Endothelial cell of umbilical vein (primary cell): Measurements from ENCODE around the gene NBR1.

Experiments used
- EZH2 ChIP-seq: IDR thresholded peaks from 2 replicates; pipeline ENCODE4 v1.6.1; 2012; ENCODE audit warnings: borderline replicate concordance, low read depth, mild to moderate bottlenecking, moderate library complexity, low read length, inconsistent platforms; ENCODE audit not compliant: severe bottlenecking
- FOS ChIP-seq: IDR thresholded peaks from 2 replicates; pipeline ENCODE4 v1.6.1; 2011; ENCODE audit warnings: mild to moderate bottlenecking, low read length, moderate library complexity, borderline replicate concordance; ENCODE audit not compliant: insufficient read depth
- POLR2A ChIP-seq: IDR thresholded peaks from 2 replicates; pipeline ENCODE4 v1.6.1; 2012; ENCODE audit warnings: low read depth, mild to moderate bottlenecking, control low read depth, low read length
- TF ChIP-seq, protein P1 (sequence below), 2 donors: IDR thresholded peaks; 1 replicate in 1 of 2; 2 replicates in 1 of 2; pipeline ENCODE4 v1.5.1; 2011; ENCODE audit warnings: low read length in 2 of 2, mild to moderate bottlenecking in 2 of 2, moderate library complexity in 2 of 2, control low read depth in 1 of 2, inconsistent platforms in 1 of 2, low read depth in 1 of 2; ENCODE audit not compliant: insufficient read depth in 1 of 2; ENCODE audit errors: extremely low read depth in 1 of 2

DNA sequence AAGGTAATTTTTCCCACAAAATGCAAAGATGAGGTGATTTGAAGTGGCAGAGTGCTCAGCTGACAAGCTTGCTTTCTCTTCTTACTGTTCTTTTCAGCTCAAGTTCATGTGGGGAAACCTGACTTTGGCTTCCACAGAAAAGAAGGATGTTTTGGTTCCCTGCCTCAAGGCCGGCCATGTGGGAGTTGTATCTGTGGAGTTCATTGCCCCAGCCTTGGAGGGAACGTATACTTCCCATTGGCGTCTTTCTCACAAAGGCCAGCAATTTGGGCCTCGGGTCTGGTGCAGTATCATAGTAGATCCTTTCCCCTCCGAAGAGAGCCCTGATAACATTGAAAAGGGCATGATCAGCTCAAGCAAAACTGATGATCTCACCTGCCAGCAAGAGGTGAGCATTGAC is 22.2 kb downstream of the NBR1 start:
- TF ChIP-seq EZH2 (no peak), FOS (no peak), POLR2A (no peak)
- TF ChIP-seq, protein P1, sequence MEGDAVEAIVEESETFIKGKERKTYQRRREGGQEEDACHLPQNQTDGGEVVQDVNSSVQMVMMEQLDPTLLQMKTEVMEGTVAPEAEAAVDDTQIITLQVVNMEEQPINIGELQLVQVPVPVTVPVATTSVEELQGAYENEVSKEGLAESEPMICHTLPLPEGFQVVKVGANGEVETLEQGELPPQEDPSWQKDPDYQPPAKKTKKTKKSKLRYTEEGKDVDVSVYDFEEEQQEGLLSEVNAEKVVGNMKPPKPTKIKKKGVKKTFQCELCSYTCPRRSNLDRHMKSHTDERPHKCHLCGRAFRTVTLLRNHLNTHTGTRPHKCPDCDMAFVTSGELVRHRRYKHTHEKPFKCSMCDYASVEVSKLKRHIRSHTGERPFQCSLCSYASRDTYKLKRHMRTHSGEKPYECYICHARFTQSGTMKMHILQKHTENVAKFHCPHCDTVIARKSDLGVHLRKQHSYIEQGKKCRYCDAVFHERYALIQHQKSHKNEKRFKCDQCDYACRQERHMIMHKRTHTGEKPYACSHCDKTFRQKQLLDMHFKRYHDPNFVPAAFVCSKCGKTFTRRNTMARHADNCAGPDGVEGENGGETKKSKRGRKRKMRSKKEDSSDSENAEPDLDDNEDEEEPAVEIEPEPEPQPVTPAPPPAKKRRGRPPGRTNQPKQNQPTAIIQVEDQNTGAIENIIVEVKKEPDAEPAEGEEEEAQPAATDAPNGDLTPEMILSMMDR (IDR thresholded peaks at IDR 0.05; ENCODE audit: extremely low read depth in 1 of 2, insufficient read depth in 1 of 2, low read depth in 1 of 2, low read length in 2 of 2): no peak
